Karpas-422 (cell line): ENCODE results near the gene LYRM1. TPM values are rescaled to one million over a fixed set of nuclear protein-coding genes. Genes with fewer than 3 reads are reported as not detected.
"Not testable (repeated sequence)": the region's sequence is repeated elsewhere in the genome, so short reads cannot be mapped to it uniquely, and the experiment has no call there.

Source experiments
- DNase-seq: peaks from one replicate; pipeline ENCODE4 v3.0.0-alpha.2; 2015
- H2AFZ ChIP-seq: fragments of 200-600 bp; sonication (generic); 2 replicates; pipeline ENCODE4 v1.6.1; 2014; ENCODE audit warnings: antibody characterized with exemption, low read length, mixed read lengths
- H3K27ac ChIP-seq: fragments of 200-600 bp; sonication (generic); 2 replicates; pipeline ENCODE4 v1.5.1; 2014; ENCODE audit warnings: mild to moderate bottlenecking, low read length, moderate library complexity
- H3K27me3 ChIP-seq: fragments of 200-600 bp; sonication (generic); 2 replicates; pipeline ENCODE4 v1.6.1; 2014; ENCODE audit warnings: low read length, mixed read lengths
- H3K36me3 ChIP-seq: fragments of 200-600 bp; sonication (generic); 2 replicates; pipeline ENCODE4 v1.6.1; 2014; ENCODE audit warnings: low read length, mixed read lengths; ENCODE audit not compliant: insufficient read depth
- H3K4me1 ChIP-seq: fragments of 200-600 bp; sonication (generic); 2 replicates; pipeline ENCODE4 v1.6.1; 2014; ENCODE audit warnings: mild to moderate bottlenecking, low read length, mixed read lengths
- H3K4me2 ChIP-seq: fragments of 200-600 bp; sonication (generic); 2 replicates; pipeline ENCODE4 v1.6.1; 2014; ENCODE audit warnings: low read length, low read depth, mild to moderate bottlenecking; ENCODE audit not compliant: poor library complexity, severe bottlenecking
- H3K4me3 ChIP-seq: fragments of 200-600 bp; sonication (generic); 2 replicates; pipeline ENCODE4 v1.5.1; 2014; ENCODE audit warnings: mild to moderate bottlenecking, antibody characterized with exemption, low read length, mixed read lengths
- H3K79me2 ChIP-seq: fragments of 200-600 bp; sonication (generic); 2 replicates; pipeline ENCODE4 v1.6.1; 2014; ENCODE audit warnings: mild to moderate bottlenecking, low read length, mixed read lengths
- H3K9ac ChIP-seq: fragments of 200-600 bp; sonication (generic); 2 replicates; pipeline ENCODE4 v1.6.0; 2014; ENCODE audit warnings: low read length
- H3K9me2 ChIP-seq: fragments of 200-600 bp; sonication (generic), shearing (Covaris generic); replicated peaks from 2 replicates; pipeline ENCODE4 v1.6.0; 2014; ENCODE audit warnings: mild to moderate bottlenecking, low read length, moderate library complexity; ENCODE audit not compliant: insufficient read depth
- H3K9me3 ChIP-seq: fragments of 300-700, 200-600 bp; sonication (generic); 2 replicates; pipeline ENCODE4 v1.6.1; 2014; ENCODE audit warnings: low read length, mixed read lengths
- H4K20me1 ChIP-seq: fragments of 200-600 bp; sonication (generic); 2 replicates; pipeline ENCODE4 v1.6.1; 2014; ENCODE audit warnings: mild to moderate bottlenecking, antibody characterized with exemption, low read length, low read depth; ENCODE audit not compliant: insufficient read depth
- total RNA-seq: library from RNA; depleted of rRNA; stranded (reverse); fragments of >200 nt; shearing (Covaris generic); gene quantifications from 2 replicates; pipeline ENCODE4 v1.2.3, GENCODE V29; 2014; ENCODE audit warnings: low replicate concordance

The LYRM1 gene
- total RNA-seq, 1 experiment from 2014 or later = 43.2 TPM

DNA sequence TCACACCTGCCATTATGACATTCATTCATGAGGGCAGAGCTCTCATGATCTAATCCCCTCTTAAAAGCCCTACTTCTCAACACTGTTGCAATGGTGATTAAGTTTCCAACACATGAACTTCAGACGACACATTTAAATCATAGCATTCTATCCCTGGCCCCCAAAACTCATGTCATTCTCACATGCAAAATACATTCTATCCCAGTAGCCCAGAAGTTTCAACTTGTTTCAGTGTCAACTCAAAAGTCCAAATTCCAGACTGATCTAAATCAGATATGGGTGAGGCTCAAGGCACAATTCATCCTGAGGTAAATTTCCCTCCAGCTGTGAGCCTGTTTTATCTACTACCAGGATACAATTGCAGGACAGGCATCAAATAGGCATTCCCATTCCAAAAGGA lies 25.2 kb downstream of the LYRM1 start:
- DNase-seq = no peak
- no peaks in the 10 kb centered on the region for H3K36me3 ChIP-seq
- H3K4me3 ChIP-seq = no peak overlapping the region
- H4K20me1 ChIP-seq = no peaks in the 10 kb centered on the region
- H3K9me2 ChIP-seq = no peaks in the 10 kb centered on the region
- no peak overlapping the region for H3K4me2 ChIP-seq
- no peaks in the 10 kb centered on the region for H3K27me3 ChIP-seq
- no peaks in the 10 kb centered on the region for H3K9me3 ChIP-seq
- H3K9ac ChIP-seq = no peak overlapping the region
- H3K27ac ChIP-seq = no peak overlapping the region
- no peaks in the 10 kb centered on the region for H3K79me2 ChIP-seq
- H3K4me1 ChIP-seq = peaks cover 2% of the 10 kb centered on the region; the same call in 1 of the 2 replicates
- no peak overlapping the region for H2AFZ ChIP-seq

DNA sequence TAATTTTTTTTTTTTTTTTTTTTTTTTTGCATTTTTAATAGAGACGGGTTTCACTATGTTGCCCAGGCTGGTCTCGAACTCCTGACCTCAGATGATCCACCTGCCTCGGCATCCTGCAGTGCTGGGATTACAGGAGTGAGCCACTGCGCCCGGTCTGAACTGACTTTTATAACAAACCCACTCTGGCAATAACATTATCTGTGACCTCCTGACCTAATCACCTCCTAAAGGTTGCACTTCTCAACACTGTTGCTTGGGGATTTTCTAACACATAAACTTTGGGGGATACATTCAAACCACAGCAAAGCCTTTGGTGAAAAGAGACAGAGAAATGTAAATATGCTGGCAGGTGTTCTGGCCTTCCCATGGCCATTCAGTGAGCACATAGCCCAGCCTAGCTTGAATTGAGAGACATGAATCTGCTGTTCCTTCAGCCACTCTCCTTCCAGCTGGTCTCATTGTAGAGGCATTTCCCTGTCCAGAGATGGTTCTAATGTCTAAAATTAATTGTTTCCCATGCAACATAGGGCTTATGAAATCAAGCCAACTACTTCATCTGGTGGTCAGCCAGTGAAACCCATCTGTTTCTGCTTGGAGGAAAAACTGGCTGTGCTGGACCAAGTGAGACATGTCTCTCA lies 28.3 kb downstream of the LYRM1 start:
- H3K4me2 ChIP-seq = no peak overlapping the region
- no peak overlapping the region for H3K27ac ChIP-seq
- no peak overlapping the region for H2AFZ ChIP-seq
- H3K4me3 ChIP-seq = no peak overlapping the region
- no peak for DNase-seq
- H3K9ac ChIP-seq = no peak overlapping the region
- H3K4me1 ChIP-seq = no peaks in the 10 kb centered on the region
- H3K9me2 ChIP-seq = no peaks in the 10 kb centered on the region
- no peaks in the 10 kb centered on the region for H3K79me2 ChIP-seq
- H3K36me3 ChIP-seq = no peaks in the 10 kb centered on the region
- H3K27me3 ChIP-seq = no peaks in the 10 kb centered on the region
- no peaks in the 10 kb centered on the region for H4K20me1 ChIP-seq
- H3K9me3 ChIP-seq = no peaks in the 10 kb centered on the region

DNA sequence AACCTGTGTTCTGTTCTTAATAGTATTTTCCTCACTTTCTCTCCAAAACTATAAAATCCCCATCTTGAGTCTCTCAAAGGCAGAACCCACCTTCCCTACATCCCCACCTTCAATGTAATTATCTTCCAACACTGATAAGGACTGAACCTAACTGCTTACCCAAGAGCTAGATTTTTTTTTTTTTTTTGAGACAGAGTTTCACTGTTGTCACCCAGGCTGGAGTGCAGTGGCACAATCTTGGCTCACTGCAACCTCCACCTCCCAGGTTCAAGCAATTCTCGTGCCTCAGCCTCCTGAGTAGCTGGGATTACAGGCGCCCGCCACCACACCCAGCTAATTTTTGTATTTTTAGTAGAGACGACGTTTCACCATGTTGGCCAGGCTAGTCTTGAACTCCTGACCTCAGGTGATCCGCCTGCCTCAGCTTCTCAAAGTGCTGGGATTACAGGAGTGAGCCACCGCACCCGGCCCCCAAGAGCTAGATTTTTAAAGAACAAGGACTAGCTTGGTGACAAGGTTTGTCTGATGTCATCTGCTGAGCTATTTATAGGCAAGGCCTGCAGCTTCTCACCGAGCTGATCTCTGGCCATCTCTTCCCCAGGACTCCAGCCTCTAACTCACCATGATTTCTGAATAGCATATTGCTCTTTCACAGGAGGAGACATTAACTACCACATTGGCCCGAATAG lies 29.2 kb downstream of the LYRM1 start:
- H3K27ac ChIP-seq, H4K20me1 ChIP-seq, DNase-seq, H3K4me2 ChIP-seq, H3K9me3 ChIP-seq, H3K27me3 ChIP-seq, H3K9ac ChIP-seq, H3K36me3 ChIP-seq, H3K4me3 ChIP-seq, H3K4me1 ChIP-seq, H3K9me2 ChIP-seq, H3K79me2 ChIP-seq, H2AFZ ChIP-seq: not testable (repeated sequence)

DNA sequence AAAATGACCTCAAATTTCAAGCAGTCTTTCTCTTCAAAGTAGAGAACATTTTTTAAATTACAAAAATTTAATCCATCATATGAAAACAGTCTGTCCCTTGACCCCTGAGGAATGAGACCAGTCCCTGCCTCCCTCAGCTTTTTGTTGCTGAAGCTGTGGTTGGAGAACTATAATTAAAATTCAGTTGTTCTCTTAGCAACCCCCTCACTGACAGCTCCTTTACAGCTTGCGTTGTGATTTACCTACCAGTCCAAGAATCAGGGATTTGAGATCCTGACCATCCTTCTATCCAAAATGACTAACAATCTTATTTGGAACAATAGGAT lies 29.8 kb downstream of the LYRM1 start:
- H3K36me3 ChIP-seq = no peaks in the 10 kb centered on the region
- no peaks in the 10 kb centered on the region for H3K4me1 ChIP-seq
- H3K27me3 ChIP-seq = no peaks in the 10 kb centered on the region
- H3K9ac ChIP-seq = no peak overlapping the region
- no peaks in the 10 kb centered on the region for H4K20me1 ChIP-seq
- no peak for DNase-seq
- no peak overlapping the region for H2AFZ ChIP-seq
- no peak overlapping the region for H3K4me2 ChIP-seq
- H3K27ac ChIP-seq = no peak overlapping the region
- H3K9me2 ChIP-seq = no peaks in the 10 kb centered on the region
- no peak overlapping the region for H3K4me3 ChIP-seq
- H3K79me2 ChIP-seq = no peaks in the 10 kb centered on the region
- no peaks in the 10 kb centered on the region for H3K9me3 ChIP-seq

DNA sequence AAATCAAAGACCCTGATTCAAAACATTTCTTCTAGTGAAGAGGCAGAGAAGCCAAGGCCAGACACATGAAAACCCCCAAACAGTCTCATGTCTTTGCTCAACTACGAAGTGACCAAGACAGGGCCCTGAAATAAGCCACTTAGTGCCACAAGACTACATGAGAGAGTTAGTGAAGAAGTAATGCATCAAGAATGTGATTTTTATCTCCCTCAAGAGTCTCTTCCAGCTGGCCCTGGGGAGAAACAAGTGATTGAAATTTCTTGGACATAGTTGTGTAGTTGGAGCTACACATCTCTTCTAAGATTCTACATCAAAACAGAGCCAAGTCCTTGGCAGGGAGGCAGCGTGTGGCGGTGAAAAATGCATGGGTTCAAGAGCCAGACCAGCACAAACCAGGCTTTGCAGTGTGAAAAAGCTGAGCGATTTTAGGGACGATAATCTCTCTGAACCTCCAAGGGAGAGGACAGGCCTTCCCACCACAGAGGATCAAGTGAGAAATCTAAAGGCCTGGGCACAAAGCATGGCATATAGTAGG lies 30.6 kb downstream of the LYRM1 start:
- Histone ChIP-seq H3K27me3 (no peaks in the 10 kb centered on the region), H3K27ac (no peak overlapping the region), H3K4me1 (no peaks in the 10 kb centered on the region), H3K9ac (no peak overlapping the region), H3K4me2 (no peak overlapping the region), H3K79me2 (no peaks in the 10 kb centered on the region), H3K36me3 (no peaks in the 10 kb centered on the region), H2AFZ (no peak overlapping the region), H4K20me1 (no peaks in the 10 kb centered on the region), H3K9me3 (no peaks in the 10 kb centered on the region), H3K4me3 (no peak overlapping the region), H3K9me2 (no peaks in the 10 kb centered on the region)
- no peak for DNase-seq

DNA sequence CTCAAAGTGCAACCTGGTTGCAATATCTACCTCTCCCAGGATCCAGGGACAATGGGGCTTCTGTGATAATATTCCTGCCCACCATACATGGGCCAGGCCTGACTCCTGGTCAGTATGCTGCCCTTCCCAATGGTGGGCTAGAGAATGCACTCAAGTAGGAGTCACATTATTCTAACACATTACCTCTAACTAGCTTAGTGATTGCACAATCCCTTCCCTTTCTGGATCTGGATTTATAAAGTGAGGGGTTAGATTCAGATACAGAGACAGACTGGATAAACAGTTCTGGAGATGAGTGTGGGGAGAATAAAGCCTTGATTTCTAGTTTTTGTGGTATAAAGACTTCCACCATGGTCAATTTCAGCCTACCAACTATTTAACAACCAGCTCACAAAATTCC lies 33.0 kb downstream of the LYRM1 start:
- Histone ChIP-seq H3K36me3 (no peaks in the 10 kb centered on the region), H3K79me2 (no peaks in the 10 kb centered on the region), H3K4me3 (no peak overlapping the region), H2AFZ (no peak overlapping the region), H3K9me2 (no peaks in the 10 kb centered on the region), H3K27me3 (no peaks in the 10 kb centered on the region), H3K4me2 (no peak overlapping the region), H4K20me1 (no peaks in the 10 kb centered on the region), H3K27ac (no peak overlapping the region), H3K9ac (no peak overlapping the region), H3K9me3 (no peaks in the 10 kb centered on the region), H3K4me1 (no peaks in the 10 kb centered on the region)
- no peak for DNase-seq

DNA sequence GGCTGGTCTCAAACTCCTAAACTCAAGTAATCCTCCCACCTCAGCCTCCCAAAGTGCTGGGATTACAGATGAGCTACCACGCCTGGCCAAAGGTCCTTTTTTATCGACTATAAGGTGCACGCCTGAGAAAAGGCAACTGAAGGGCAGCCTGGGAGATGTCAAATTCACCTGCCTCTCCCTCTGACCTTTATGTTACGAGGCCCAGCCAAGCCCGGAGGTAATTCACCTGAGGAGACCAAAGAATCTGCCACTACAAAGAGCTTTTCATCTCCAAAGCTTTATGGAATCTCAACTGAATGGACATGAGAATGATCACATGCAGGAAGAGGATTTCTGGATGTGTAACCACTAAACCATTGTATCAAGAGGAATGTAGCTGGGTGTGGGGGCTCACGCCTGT lies 37.2 kb downstream of the LYRM1 start:
- no peak overlapping the region for H3K27ac ChIP-seq
- DNase-seq = no peak
- H3K9me3 ChIP-seq = no peaks in the 10 kb centered on the region
- H4K20me1 ChIP-seq = no peaks in the 10 kb centered on the region
- H3K4me3 ChIP-seq = no peak overlapping the region
- no peaks in the 10 kb centered on the region for H3K9me2 ChIP-seq
- H3K4me1 ChIP-seq = no peaks in the 10 kb centered on the region
- no peaks in the 10 kb centered on the region for H3K36me3 ChIP-seq
- H3K9ac ChIP-seq = no peak overlapping the region
- no peaks in the 10 kb centered on the region for H3K79me2 ChIP-seq
- H3K4me2 ChIP-seq = no peak overlapping the region
- no peak overlapping the region for H2AFZ ChIP-seq
- H3K27me3 ChIP-seq = no peaks in the 10 kb centered on the region

DNA sequence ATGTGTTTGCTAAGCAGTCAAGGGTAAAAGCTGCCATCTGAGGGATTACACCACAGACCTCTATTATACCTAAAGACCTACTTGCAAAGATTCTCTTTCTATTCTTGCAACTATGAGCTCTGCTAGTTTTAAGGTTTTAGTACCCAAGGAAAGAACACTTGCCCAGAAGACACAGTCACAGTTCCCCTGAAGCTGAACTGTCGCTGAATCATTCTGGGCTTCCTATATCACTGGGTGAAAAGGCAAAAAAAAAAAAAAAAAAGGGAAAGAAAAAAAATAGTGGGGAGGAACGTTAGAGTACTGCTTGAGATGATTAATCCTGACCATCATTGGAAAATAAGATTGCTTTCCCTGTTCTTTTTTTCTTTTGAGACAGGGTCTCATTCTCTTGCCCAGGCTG lies 37.9 kb downstream of the LYRM1 start:
- Histone ChIP-seq H4K20me1 (no peaks in the 10 kb centered on the region), H3K27me3 (no peaks in the 10 kb centered on the region), H3K9ac (no peak overlapping the region), H3K4me3 (no peak overlapping the region), H3K36me3 (no peaks in the 10 kb centered on the region), H2AFZ (no peak overlapping the region), H3K9me3 (no peaks in the 10 kb centered on the region), H3K4me2 (no peak overlapping the region), H3K79me2 (no peaks in the 10 kb centered on the region), H3K27ac (no peak overlapping the region), H3K9me2 (no peaks in the 10 kb centered on the region), H3K4me1 (no peaks in the 10 kb centered on the region)
- DNase-seq = no peak
